Ramos (cell line): Measurements from ENCODE around the gene COL20A1.

ENCODE experiments used
- in situ Hi-C: fragments of 300-500 bp; cut with MboI; formaldehyde crosslinking; loops from one replicate; pipeline ENCODE4 v1.14.3; 2022; ENCODE audit warnings: low sequenced_read_pairs; ENCODE audit not compliant: unreplicated experiment

The COL20A1 gene

DNA sequence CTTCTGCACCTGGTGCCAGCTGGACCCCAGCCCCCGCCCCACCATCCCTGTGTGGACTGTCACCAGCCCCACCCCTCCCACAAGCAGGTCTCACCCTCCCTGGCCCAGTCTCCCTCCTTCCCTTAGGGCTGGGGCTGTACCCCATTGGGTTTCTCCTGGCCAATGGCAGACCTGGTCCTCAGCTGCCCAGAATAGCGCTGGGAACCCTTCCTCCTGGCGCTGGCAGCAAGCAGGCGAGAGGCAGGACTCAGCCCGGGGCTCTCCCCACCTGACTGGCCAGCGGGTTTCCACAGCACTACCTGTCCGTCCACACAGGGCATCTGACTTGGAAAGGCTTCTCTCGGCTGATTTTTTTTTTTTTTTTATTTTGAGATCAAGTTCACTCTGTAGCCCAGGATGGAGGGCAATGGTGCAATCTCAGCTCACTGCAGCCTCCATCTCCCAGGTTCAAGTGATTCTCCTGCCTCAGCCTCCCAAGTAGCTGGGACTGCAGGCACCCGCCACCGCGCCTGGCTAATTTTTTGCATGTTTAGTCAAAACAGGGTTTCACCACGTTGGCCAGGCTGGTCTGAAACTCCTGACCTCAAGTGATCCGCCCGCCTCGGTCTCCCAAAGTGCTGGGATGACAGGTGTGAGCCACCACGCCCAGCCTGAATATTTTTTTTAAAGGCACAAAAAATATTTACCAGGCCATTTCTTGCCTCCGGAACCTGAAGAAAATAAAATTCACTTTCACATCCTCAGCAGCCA, 89.7 kb downstream of the COL20A1 start:
- in situ Hi-C loops: loop anchor here (10.0 kb wide), 1 partner anchor 158 kb away; no protein-coding TSS in a partner anchor

DNA sequence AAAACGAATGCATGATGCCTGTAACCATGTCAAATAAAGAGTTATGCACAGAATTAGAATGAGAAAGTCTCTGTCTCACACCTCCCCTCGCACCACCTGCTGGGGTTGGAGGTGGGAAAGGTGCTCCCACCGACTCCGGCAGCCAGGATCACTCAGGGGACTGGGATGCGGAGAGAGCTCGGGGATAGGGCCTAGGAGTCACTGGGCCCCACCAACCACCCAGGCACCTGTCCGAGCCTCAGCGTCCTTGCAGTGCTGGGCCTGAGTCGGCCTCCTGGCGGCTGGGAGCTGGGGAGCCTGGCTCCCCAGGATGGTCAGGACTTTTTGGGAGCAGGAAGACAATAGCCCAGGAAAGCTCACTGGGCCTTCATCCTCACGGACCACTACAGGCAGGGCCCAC, 90.6 kb downstream of the COL20A1 start:
- in situ Hi-C loops: loop anchor here (10.0 kb wide), 1 partner anchor 159 kb away; no protein-coding TSS in a partner anchor

DNA sequence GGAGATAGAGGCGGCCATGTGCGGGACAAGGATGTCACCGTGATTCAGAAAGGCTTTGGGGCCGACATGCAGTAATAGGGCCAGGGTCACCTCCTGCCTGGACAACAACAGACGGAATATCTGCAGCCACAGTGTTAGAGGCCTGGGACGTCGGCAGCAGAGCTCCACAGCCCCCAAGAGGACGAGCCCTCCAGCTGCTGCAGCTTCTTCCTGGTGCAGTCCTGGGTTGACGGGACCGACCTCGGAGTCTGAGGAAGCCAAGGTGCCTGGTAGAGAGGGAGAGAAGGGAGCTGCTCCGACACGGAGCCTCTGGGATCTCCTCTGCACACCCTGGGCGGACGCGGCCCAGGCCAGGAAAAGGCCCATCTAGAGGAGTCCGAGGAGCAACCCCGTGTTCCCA, 91.3 kb downstream of the COL20A1 start:
- in situ Hi-C loops: loop anchor here (10.0 kb wide), 1 partner anchor 160 kb away; no protein-coding TSS in a partner anchor
